Tibial nerve (tissue), 4 donors: ENCODE results near the gene OR7A5.

ENCODE experiments used
- EP300 ChIP-seq, 2 donors: sonication (generic); formaldehyde crosslinking; IDR thresholded peaks; one replicate each; pipeline ENCODE4 v1.6.1; 2017; ENCODE audit warnings: antibody characterized with exemption in 2 of 2, mild to moderate bottlenecking in 1 of 2
- POLR2A ChIP-seq, 2 donors: fragments of 450-650 bp; IDR thresholded peaks; one replicate each; pipeline ENCODE4 v1.6.1; 2017; ENCODE audit warnings: antibody characterized with exemption in 2 of 2, mild to moderate bottlenecking in 2 of 2, moderate library complexity in 2 of 2
- TF ChIP-seq, protein P1 (sequence below), 5 experiments: fragments of 200-600 bp in 3 of 5; fragments of 450-650 bp in 2 of 5; sonication (generic) in 3 of 5; IDR thresholded peaks; one replicate each; pipeline ENCODE4 v1.5.1; 2016 to 2019; ENCODE audit warnings: antibody characterized with exemption in 5 of 5, mild to moderate bottlenecking in 3 of 5, moderate library complexity in 2 of 5

DNA sequence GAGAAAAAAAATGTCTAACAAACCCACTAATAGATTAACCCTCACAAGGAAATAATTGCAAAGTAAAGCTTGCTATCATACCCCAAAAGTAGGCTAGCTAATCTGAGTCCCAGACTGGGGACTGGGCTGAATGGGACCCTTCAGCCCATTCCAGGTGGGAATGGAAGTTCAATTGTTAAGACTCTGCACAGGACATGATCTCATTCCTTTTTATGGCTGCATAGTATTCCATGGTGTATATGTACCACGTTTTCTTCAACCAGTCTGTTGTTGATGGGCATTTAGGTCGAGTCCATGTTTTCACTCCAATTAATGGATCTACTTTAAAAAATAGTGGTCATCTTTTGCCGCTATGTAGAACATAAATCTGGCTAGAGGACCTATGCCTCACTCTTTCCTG is 17.9 kb downstream of the OR7A5 start:
- TF ChIP-seq POLR2A (IDR thresholded peaks at IDR 0.05): no peak
- TF ChIP-seq, protein P1, sequence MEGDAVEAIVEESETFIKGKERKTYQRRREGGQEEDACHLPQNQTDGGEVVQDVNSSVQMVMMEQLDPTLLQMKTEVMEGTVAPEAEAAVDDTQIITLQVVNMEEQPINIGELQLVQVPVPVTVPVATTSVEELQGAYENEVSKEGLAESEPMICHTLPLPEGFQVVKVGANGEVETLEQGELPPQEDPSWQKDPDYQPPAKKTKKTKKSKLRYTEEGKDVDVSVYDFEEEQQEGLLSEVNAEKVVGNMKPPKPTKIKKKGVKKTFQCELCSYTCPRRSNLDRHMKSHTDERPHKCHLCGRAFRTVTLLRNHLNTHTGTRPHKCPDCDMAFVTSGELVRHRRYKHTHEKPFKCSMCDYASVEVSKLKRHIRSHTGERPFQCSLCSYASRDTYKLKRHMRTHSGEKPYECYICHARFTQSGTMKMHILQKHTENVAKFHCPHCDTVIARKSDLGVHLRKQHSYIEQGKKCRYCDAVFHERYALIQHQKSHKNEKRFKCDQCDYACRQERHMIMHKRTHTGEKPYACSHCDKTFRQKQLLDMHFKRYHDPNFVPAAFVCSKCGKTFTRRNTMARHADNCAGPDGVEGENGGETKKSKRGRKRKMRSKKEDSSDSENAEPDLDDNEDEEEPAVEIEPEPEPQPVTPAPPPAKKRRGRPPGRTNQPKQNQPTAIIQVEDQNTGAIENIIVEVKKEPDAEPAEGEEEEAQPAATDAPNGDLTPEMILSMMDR (IDR thresholded peaks at IDR 0.05): no peak
- TF ChIP-seq EP300 (IDR thresholded peaks at IDR 0.05): no peak
